Left ventricle myocardium superior (tissue), 1 donor: Measurements from ENCODE around the gene SORCS2. TPM values are rescaled to one million over a fixed set of nuclear protein-coding genes. Genes with fewer than 3 reads are reported as not detected.

Source experiments
- ATAC-seq: fragments of 200-7000 bp; cut with Tn5 transposase; one replicate; pipeline ENCODE4 v1.9.1; 2020; ENCODE audit warnings: mild to moderate bottlenecking, moderate library complexity
- DNase-seq: peaks from one replicate; pipeline ENCODE4 v3.0.0-alpha.2; 2020
- intact Hi-C: fragments of 100-400 bp; cut with micrococcal nuclease; formaldehyde crosslinking; loops from one replicate; pipeline ENCODE4 v1.11.0; 2022
- total RNA-seq: library from RNA; stranded (reverse); fragmentation: NEBNext Ultra II Directional; extraction: Animal tissue kit (Norgen Biotek cat#: 25700); gene quantifications from one replicate; pipeline ENCODE4 v1.2.1, GENCODE V29; 2021
- donor health status: DM: no; HTN: yes; CAD: no; lungs with severe emphysema.

The SORCS2 gene
- total RNA-seq, 1 donor from 2014 or later: 1.5 TPM

GRCh38 chr4:7640136-7640535 lies 447.8 kb downstream of the SORCS2 start:
- ATAC-seq (no peak), DNase-seq (no peak)
- intact Hi-C loops: no loop called here

- ATAC-seq: no peak
- DNase-seq: no peak
- intact Hi-C loops: no loop called here
These were observed 449.4 kb downstream of the SORCS2 start for GRCh38 chr4:7641712-7642111.

- intact Hi-C loops: no loop called here
- no peak for DNase-seq
- no peak for ATAC-seq
These were observed 450.6 kb downstream of the SORCS2 start for GRCh38 chr4:7642741-7643458.

GRCh38 chr4:7645158-7645557 lies 452.8 kb downstream of the SORCS2 start:
- intact Hi-C loops: no loop called here
- ATAC-seq: no peak
- no peak for DNase-seq

- ATAC-seq: no peak
- intact Hi-C loops: no loop called here
- peak; percentile 4 for DNase-seq
These were observed 453.6 kb downstream of the SORCS2 start for GRCh38 chr4:7645956-7646355.

GRCh38 chr4:7646384-7647061 lies 454.2 kb downstream of the SORCS2 start:
- DNase-seq (peak; percentile 15), ATAC-seq (no peak)
- intact Hi-C loops: no loop called here

- DNase-seq: no peak
- intact Hi-C loops: no loop called here
- ATAC-seq: no peak
These were observed 454.8 kb downstream of the SORCS2 start for GRCh38 chr4:7647186-7647585.

GRCh38 chr4:7647600-7648543 lies 455.5 kb downstream of the SORCS2 start:
- ATAC-seq: peak; percentile 47
- intact Hi-C loops: no loop called here
- DNase-seq: no peak

- intact Hi-C loops: no loop called here
- DNase-seq: no peak
- ATAC-seq: no peak
These were observed 456.4 kb downstream of the SORCS2 start for GRCh38 chr4:7648544-7649395.

- intact Hi-C loops: no loop called here
- DNase-seq (peak; percentile 11), ATAC-seq (no peak)
These were observed 457.0 kb downstream of the SORCS2 start for GRCh38 chr4:7649411-7649740.

- ATAC-seq (peak; percentile 25), DNase-seq (peak; percentile 28)
- intact Hi-C loops: no loop called here
These were observed 457.6 kb downstream of the SORCS2 start for GRCh38 chr4:7649741-7650531.

- intact Hi-C loops: no loop called here
- DNase-seq: peak; percentile 25
- ATAC-seq: no peak
These were observed 458.5 kb downstream of the SORCS2 start for GRCh38 chr4:7650606-7651385.

GRCh38 chr4:7651461-7651921 lies 459.2 kb downstream of the SORCS2 start:
- intact Hi-C loops: no loop called here
- ATAC-seq (no peak), DNase-seq (peak; percentile 57)

- ATAC-seq (no peak), DNase-seq (peak; percentile 16)
- intact Hi-C loops: no loop called here
These were observed 459.7 kb downstream of the SORCS2 start for GRCh38 chr4:7652006-7652405.

- peak; percentile 26 for DNase-seq
- no peak for ATAC-seq
- intact Hi-C loops: no loop called here
These were observed 460.1 kb downstream of the SORCS2 start for GRCh38 chr4:7652451-7652881.

- intact Hi-C loops: no loop called here
- DNase-seq (peak; percentile 12), ATAC-seq (no peak)
These were observed 460.6 kb downstream of the SORCS2 start for GRCh38 chr4:7652906-7653305.
